GM12892 (cell line): Measurements from ENCODE around the gene TROAP.
A peak's percentile ranks its signal among the peaks of the same experiment; 100 is the strongest.

Source experiments
- DNase-seq: peaks from one replicate; pipeline ENCODE4 v3.0.0; 2011; ENCODE audit not compliant: insufficient read length
- FAIRE-seq: peaks from 2 replicates; lab custom pipeline; 2011; peaks lifted over from hg19 to GRCh38; lab: Jason Lieb, UNC
- POLR2A ChIP-seq: IDR thresholded peaks from 2 replicates; pipeline ENCODE4 v1.6.1; 2011; ENCODE audit warnings: low read depth, low read length, control low read depth
- POLR2AphosphoS5 ChIP-seq: IDR thresholded peaks from 2 replicates; pipeline ENCODE4 v1.6.1; 2011; ENCODE audit warnings: low read depth, low read length, control low read depth
- TAF1 ChIP-seq: IDR thresholded peaks from 2 replicates; pipeline ENCODE4 v1.6.1; 2011; ENCODE audit warnings: low read depth, mild to moderate bottlenecking, control low read depth, low read length, borderline replicate concordance

TROAP gene

DNA sequence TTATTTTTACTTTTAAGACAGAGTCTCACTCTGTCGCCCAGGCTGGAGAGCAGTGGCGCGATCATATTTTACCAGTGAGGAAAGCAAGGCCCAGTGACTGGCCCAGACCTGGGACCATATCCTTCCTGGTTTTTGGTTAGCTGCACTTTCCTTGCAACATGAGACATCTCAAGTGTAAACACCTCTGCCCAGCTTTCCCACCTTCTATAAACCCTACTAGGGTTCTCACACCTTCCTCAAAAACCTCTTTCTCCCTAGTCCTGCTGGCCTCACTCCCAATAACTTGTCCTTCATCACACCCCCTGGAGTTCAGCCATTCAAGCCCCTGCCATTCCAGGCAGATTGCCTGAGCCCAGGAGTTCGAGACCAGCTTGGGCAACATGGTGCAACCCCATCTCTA is 38.4 kb upstream of the TROAP start:
- DNase-seq (no peak), FAIRE-seq (no peak)
- TF ChIP-seq POLR2AphosphoS5 (no peak), TAF1 (no peak), POLR2A (no peak)

- no peak for FAIRE-seq
Measured at GRCh38 chr12:49287876-49288275, 35.2 kb upstream of the TROAP start.

DNA sequence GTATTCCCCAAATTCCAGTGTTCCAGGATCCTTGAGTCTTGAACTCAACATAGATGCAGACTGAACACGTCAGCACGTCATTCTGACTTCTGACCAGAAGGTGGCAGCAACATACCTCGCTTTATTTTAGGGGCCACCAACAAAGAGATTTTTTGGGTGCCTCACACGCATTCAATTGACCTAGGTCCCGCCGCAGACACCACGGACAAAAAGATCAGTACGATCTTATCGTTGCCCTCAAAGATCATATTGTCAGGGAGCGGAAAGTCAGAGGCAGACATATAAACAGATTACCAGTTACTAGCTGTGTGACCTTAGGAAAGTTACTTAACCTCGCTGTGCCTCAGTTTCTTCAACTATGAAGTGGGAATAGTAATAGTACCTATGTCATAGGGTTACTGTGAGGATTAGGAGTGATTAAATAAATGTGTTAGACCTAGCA is 34.6 kb upstream of the TROAP start:
- no peak for TF ChIP-seq TAF1
- TF ChIP-seq POLR2A = no peak
- no peak for TF ChIP-seq POLR2AphosphoS5
- DNase-seq = peak; percentile 58
- peak; percentile 98 for FAIRE-seq

More at GRCh38 chr12:49287876-49288275, 35.2 kb upstream of the TROAP start:
- DNase-seq = no peak
- TF ChIP-seq TAF1 (no peak), POLR2AphosphoS5 (no peak), POLR2A (no peak)

DNA sequence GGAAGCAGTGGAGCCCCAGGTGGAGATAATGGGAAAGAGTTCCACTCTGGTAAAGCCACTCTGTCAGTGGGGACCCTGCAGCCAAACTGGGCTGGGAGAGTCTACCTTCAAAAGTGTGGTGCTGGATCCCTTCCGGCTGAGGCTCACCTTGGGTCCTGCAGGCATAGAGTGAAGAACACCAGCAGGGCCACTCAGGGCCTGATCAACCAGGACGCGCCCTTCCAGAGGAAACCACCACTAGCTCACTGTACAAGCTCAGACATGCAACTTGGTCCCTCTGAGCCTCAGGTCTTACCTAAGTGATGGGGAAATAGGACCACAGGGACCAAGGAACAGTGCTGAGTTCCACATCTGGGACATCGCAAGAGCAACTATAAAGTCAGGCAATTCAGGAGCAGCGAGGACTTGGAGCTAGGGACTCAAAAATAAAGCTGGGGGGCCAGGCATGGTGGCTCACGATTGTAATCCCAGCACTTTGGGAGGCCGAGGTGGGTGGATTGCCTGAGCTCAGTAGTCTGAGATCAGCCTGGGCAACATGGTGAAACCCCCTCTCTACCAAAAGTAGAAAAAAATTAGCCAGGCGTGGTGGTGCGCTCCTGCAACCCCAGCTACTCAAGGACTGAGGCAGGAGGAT is 34.0 kb upstream of the TROAP start:
- DNase-seq (no peak), FAIRE-seq (no peak)
- no peak for TF ChIP-seq TAF1
- no peak for TF ChIP-seq POLR2AphosphoS5
- no peak for TF ChIP-seq POLR2A

GRCh38 chr12:49292729-49293055 is 30.4 kb upstream of the TROAP start:
- no peak for FAIRE-seq
- no peak for TF ChIP-seq TAF1
- DNase-seq = no peak

- DNase-seq = no peak
- TF ChIP-seq POLR2A = no peak
- TF ChIP-seq POLR2AphosphoS5 = no peak
- TF ChIP-seq TAF1 = no peak
- no peak for FAIRE-seq
Measured at GRCh38 chr12:49293056-49293956, 29.7 kb upstream of the TROAP start.

GRCh38 chr12:49294086-49294803 is 28.8 kb upstream of the TROAP start:
- FAIRE-seq (no peak), DNase-seq (no peak)
- no peak for TF ChIP-seq POLR2AphosphoS5
- no peak for TF ChIP-seq TAF1
- TF ChIP-seq POLR2A = no peak

- TF ChIP-seq POLR2A (no peak), TAF1 (no peak), POLR2AphosphoS5 (no peak)
- DNase-seq = no peak
- FAIRE-seq = no peak
Measured at GRCh38 chr12:49294804-49295081, 28.3 kb upstream of the TROAP start.

- no peak for TF ChIP-seq POLR2AphosphoS5
- TF ChIP-seq POLR2A = no peak
- TF ChIP-seq TAF1 = no peak
- FAIRE-seq = no peak
- DNase-seq = no peak
Measured at GRCh38 chr12:49295082-49295936, 27.7 kb upstream of the TROAP start, which contains the start of gene PRPH. TSS of gene PRPH (plus strand) at chr12:49295147. CDS start at chr12:49295201, 54 bp downstream.

GRCh38 chr12:49296034-49296835 is 26.8 kb upstream of the TROAP start:
- TF ChIP-seq POLR2A (no peak), TAF1 (no peak), POLR2AphosphoS5 (no peak)
- peak; percentile 71 for FAIRE-seq
- DNase-seq = peak; percentile 89
